ENCODE data around the gene TYK2.
A peak's percentile ranks its signal among the peaks of the same experiment; 100 is the strongest.

TYK2 gene

DNA sequence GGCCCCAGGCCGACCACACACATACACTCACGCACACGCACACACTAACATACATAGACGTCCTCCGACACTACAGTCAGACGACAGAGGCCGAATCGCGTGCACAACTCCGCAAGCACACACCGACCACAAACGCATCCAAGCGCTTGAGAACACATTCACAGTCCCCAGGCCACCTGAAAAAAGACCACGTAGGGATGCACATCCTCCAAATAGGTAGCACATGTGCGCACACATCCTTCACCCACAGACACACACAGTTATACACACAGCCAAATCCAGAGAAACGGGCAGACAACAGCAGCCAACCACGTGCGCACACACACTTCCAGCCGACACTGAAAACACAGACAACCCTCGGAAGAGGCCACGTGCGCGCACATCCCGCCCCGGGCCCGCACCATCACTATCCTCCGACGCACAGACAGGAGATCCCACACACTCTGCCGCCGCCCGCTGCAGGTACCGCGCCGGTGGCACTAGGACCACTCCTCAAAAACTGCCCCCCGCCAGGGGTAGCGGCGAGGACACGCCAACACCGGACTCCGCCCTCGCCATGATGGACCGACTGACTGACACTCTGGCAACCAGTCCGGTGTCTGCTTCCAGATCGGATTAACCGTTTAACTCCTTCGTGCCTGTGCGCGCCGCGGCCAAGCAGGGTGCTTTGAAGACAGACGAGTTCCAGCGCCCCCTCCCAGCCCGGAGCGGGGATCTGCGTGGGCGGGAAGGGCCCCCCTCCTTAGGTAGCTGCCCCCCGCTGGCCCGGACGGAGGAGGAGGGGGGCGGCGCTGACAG, 39.5 kb upstream of the TYK2 start (continued):
- TF ChIP-seq ZNF37A (tag by site-specific recombination; IDR thresholded peaks at IDR 0.05) (no peak), ZNF426 (tag by site-specific recombination; IDR thresholded peaks at IDR 0.05) (no peak), ZNF132 (tag by site-specific recombination; IDR thresholded peaks at IDR 0.05; ENCODE audit: borderline replicate concordance) (no peak), ZSCAN16 (tag by site-specific recombination; IDR thresholded peaks at IDR 0.05) (no peak; the same call in 1 of the 2 replicates), ZNF791 (tag by site-specific recombination; IDR thresholded peaks at IDR 0.05) (no peak), ZNF654 (tag by site-specific recombination; IDR thresholded peaks at IDR 0.05; ENCODE audit: low read depth) (no peak), ZNF311 (tag by site-specific recombination; IDR thresholded peaks at IDR 0.05; ENCODE audit: borderline replicate concordance) (no peak), HOXD13 (CRISPR knock-in tag; IDR thresholded peaks at IDR 0.05; ENCODE audit: borderline replicate concordance) (no peak), ZNF76 (tag by site-specific recombination; IDR thresholded peaks at IDR 0.05; ENCODE audit: borderline replicate concordance, low read depth) (peak; percentile 34; the same call in 1 of the 2 replicates), ZNF473 (tag by site-specific recombination; IDR thresholded peaks at IDR 0.05) (no peak), MZF1 (tag by site-specific recombination; IDR thresholded peaks at IDR 0.05; ENCODE audit: borderline replicate concordance) (no peak), ZNF560 (tag by site-specific recombination; IDR thresholded peaks at IDR 0.05; ENCODE audit: borderline replicate concordance) (no peak), ZNF394 (tag by site-specific recombination; IDR thresholded peaks at IDR 0.05; ENCODE audit: borderline replicate concordance) (peak; percentile 35; the same call in 1 of the 2 replicates), ZNF830 (tag by site-specific recombination; IDR thresholded peaks at IDR 0.05; ENCODE audit: low read depth) (no peak), ZNF324 (tag by site-specific recombination; IDR thresholded peaks at IDR 0.05) (peak; percentile 59; the same call in 1 of the 2 replicates), ZNF24 (tag by site-specific recombination; IDR thresholded peaks at IDR 0.05) (peak; percentile 66; the same call in 1 of the 2 replicates), ZNF354C (tag by site-specific recombination; IDR thresholded peaks at IDR 0.05; ENCODE audit: borderline replicate concordance, low read depth) (no peak), ZNF544 (tag by site-specific recombination; IDR thresholded peaks at IDR 0.05) (no peak), ZNF596 (tag by site-specific recombination; IDR thresholded peaks at IDR 0.05) (0 out of 2 replicates have a peak, but pooled peaks have one; percentile 32), ZNF555 (tag by site-specific recombination; conservative IDR thresholded peaks at IDR 0.05) (no peak), ZNF350 (tag by site-specific recombination; IDR thresholded peaks at IDR 0.05) (no peak), ZNF140 (tag by site-specific recombination; IDR thresholded peaks at IDR 0.05) (no peak), KLF1 (tag by site-specific recombination; IDR thresholded peaks at IDR 0.05) (peak; percentile 62; the same call in 1 of the 2 replicates), ZBTB20 (tag by site-specific recombination; IDR thresholded peaks at IDR 0.05) (peak; percentile 80), ZNF776 (tag by site-specific recombination; IDR thresholded peaks at IDR 0.05; ENCODE audit: borderline replicate concordance) (no peak; the same call in 1 of the 2 replicates), ZBTB17 (tag by site-specific recombination; IDR thresholded peaks at IDR 0.05) (peak; percentile 93), ZNF184 (tag by site-specific recombination; IDR thresholded peaks at IDR 0.05) (no peak)
- TF ChIP-seq, protein P1, sequence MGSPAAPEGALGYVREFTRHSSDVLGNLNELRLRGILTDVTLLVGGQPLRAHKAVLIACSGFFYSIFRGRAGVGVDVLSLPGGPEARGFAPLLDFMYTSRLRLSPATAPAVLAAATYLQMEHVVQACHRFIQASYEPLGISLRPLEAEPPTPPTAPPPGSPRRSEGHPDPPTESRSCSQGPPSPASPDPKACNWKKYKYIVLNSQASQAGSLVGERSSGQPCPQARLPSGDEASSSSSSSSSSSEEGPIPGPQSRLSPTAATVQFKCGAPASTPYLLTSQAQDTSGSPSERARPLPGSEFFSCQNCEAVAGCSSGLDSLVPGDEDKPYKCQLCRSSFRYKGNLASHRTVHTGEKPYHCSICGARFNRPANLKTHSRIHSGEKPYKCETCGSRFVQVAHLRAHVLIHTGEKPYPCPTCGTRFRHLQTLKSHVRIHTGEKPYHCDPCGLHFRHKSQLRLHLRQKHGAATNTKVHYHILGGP (tag by site-specific recombination; IDR thresholded peaks at IDR 0.05) = no peak
- TF ChIP-seq, protein P2, sequence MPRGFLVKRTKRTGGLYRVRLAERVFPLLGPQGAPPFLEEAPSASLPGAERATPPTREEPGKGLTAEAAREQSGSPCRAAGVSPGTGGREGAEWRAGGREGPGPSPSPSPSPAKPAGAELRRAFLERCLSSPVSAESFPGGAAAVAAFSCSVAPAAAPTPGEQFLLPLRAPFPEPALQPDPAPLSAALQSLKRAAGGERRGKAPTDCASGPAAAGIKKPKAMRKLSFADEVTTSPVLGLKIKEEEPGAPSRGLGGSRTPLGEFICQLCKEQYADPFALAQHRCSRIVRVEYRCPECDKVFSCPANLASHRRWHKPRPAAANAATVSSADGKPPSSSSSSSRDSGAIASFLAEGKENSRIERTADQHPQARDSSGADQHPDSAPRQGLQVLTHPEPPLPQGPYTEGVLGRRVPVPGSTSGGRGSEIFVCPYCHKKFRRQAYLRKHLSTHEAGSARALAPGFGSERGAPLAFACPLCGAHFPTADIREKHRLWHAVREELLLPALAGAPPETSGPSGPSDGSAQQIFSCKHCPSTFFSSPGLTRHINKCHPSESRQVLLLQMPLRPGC (tag by site-specific recombination; IDR thresholded peaks at IDR 0.05) = peak; percentile 49
- TF ChIP-seq, protein P3, sequence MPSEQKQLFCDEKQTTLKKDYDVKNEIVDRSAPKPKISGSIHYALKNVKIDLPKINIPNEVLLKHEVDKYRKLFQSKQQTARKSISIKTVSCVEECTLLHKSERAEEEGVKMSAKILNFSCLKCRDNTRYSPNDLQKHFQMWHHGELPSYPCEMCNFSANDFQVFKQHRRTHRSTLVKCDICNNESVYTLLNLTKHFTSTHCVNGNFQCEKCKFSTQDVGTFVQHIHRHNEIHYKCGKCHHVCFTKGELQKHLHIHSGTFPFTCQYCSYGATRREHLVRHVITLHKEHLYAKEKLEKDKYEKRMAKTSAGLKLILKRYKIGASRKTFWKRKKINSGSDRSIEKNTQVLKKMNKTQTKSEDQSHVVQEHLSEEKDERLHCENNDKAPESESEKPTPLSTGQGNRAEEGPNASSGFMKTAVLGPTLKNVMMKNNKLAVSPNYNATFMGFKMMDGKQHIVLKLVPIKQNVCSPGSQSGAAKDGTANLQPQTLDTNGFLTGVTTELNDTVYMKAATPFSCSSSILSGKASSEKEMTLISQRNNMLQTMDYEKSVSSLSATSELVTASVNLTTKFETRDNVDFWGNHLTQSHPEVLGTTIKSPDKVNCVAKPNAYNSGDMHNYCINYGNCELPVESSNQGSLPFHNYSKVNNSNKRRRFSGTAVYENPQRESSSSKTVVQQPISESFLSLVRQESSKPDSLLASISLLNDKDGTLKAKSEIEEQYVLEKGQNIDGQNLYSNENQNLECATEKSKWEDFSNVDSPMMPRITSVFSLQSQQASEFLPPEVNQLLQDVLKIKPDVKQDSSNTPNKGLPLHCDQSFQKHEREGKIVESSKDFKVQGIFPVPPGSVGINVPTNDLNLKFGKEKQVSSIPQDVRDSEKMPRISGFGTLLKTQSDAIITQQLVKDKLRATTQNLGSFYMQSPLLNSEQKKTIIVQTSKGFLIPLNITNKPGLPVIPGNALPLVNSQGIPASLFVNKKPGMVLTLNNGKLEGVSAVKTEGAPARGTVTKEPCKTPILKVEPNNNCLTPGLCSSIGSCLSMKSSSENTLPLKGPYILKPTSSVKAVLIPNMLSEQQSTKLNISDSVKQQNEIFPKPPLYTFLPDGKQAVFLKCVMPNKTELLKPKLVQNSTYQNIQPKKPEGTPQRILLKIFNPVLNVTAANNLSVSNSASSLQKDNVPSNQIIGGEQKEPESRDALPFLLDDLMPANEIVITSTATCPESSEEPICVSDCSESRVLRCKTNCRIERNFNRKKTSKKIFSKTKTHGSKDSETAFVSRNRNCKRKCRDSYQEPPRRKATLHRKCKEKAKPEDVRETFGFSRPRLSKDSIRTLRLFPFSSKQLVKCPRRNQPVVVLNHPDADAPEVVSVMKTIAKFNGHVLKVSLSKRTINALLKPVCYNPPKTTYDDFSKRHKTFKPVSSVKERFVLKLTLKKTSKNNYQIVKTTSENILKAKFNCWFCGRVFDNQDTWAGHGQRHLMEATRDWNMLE (tag by site-specific recombination; conservative IDR thresholded peaks at IDR 0.05; ENCODE audit: low read depth) = no peak
- TF ChIP-seq, protein P4, sequence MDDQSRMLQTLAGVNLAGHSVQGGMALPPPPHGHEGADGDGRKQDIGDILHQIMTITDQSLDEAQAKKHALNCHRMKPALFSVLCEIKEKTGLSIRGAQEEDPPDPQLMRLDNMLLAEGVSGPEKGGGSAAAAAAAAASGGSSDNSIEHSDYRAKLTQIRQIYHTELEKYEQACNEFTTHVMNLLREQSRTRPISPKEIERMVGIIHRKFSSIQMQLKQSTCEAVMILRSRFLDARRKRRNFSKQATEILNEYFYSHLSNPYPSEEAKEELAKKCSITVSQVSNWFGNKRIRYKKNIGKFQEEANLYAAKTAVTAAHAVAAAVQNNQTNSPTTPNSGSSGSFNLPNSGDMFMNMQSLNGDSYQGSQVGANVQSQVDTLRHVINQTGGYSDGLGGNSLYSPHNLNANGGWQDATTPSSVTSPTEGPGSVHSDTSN (CRISPR knock-in tag; IDR thresholded peaks at IDR 0.05) = peak; percentile 83; the same call in 1 of the 2 replicates

Data from HEK293 (cell line).